GM19193 (cell line): Measurements from ENCODE around the gene LRP11.

Experiments used
- POLR2A ChIP-seq: IDR thresholded peaks from 4 replicates; pipeline ENCODE4 v1.6.1; 2011; ENCODE audit not compliant: insufficient read depth, insufficient read length; ENCODE audit errors: extremely low read depth

The LRP11 gene

GRCh38 chr6:149900620-149901443, 36.7 kb upstream of the LRP11 start:
- no peak for TF ChIP-seq POLR2A

- TF ChIP-seq POLR2A = no peak
Measured at GRCh38 chr6:149899926-149900619, 35.9 kb upstream of the LRP11 start.

- TF ChIP-seq POLR2A = no peak
Measured at GRCh38 chr6:149899486-149899885, 35.3 kb upstream of the LRP11 start.

DNA sequence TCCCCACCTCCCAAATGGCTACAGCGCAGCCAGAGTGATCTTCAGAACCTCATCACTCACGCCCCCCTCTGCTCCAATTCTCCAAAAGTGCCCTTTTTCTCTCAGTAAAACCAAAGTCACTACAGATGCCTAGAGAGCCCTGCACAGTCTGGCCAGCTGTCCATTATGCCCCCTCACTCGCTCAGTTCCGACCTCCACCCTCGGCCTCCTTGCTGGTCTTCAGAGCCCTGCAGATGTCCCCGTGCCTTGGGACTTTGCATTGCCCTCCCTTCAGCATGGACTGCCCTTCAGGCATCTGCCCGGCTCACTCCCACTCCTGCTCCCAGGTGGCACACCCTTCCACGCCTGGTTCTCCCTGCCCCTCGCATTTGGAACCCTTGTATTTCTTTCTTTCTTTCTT, 34.8 kb upstream of the LRP11 start:
- TF ChIP-seq POLR2A = no peak

GRCh38 chr6:149897855-149898744, 33.9 kb upstream of the LRP11 start, which contains the start of gene RAET1E:
RAET1E (minus strand) TSS chr6:149898113; CDS start chr6:149890901, 7,212 bp downstream.
- no peak for TF ChIP-seq POLR2A

GRCh38 chr6:149897015-149897697, 33.0 kb upstream of the LRP11 start:
- no peak for TF ChIP-seq POLR2A

- TF ChIP-seq POLR2A = no peak
Measured at GRCh38 chr6:149896491-149896890, 32.3 kb upstream of the LRP11 start.

GRCh38 chr6:149895833-149896271, 31.7 kb upstream of the LRP11 start:
- no peak for TF ChIP-seq POLR2A

- no peak for TF ChIP-seq POLR2A
Measured at GRCh38 chr6:149895048-149895590, 31.0 kb upstream of the LRP11 start.

DNA sequence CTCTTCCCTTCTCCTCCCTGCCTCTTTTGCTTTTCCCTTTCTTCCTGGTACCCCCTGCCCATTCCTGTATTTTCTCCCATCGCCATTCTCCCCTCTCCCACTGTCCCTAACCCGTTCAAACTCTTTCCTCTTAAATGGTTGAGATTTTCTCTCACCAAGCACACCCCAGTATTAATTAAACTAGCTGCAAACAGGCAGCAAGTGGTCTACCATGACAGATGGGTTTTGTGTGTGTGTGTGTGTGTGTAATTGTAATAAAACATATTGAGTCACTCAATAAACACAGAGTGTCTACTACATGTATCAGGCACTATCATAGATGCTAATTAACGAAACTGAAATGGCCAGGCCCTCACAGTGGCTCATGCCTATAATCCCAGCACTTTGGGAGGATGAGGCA, 27.1 kb upstream of the LRP11 start:
- TF ChIP-seq POLR2A = no peak

- TF ChIP-seq POLR2A = no peak
Measured at GRCh38 chr6:149890629-149891045, 26.5 kb upstream of the LRP11 start.

DNA sequence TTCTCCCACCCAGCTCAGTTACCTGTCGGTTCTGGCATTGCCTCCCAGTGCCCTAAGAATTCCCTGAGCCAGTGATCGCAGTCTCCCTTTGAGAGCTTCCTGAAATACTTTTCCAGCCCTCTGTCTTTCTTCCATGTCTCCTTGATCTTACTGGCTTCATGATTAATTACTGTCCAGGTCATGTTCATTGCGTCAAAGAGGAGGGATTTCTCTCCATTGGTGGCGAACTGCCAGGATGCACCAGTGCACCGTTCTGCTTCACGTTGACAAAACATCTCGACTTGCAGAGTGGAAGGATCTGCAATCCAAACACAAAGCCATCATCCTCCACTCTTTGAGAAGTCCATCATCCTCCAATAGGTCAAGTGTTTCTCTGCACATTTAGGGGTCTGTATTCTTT, 25.2 kb upstream of the LRP11 start:
- TF ChIP-seq POLR2A = no peak

GRCh38 chr6:149888659-149889058, 24.5 kb upstream of the LRP11 start:
- TF ChIP-seq POLR2A = no peak

DNA sequence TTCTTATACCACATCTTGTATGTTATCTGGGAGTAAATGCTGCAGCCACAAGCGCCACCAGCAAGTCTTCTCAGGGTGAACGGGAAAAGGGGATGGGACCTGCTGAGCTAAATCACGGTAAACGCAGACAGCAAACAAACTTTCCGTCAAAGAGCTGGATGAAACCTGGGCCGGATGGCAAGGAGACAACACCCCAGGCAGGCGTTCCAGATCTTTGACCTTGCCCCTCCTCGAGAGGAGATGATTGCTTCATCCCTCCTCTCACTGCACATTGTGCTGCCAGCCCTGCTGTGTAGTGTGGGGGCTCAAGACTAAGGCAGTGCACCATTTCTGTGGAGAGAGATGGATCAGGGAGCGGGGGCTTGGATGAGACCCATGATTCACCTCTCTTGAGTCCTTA, 23.9 kb upstream of the LRP11 start:
- no peak for TF ChIP-seq POLR2A
